SU-DHL-6 (cell line): ENCODE results near the gene NMT1.
"Not testable (repeated sequence)": the region's sequence is repeated elsewhere in the genome, so short reads cannot be mapped to it uniquely, and the experiment has no call there.

Source experiments
- CTCF ChIP-seq: fragments of 200-600 bp; sonication (generic); IDR thresholded peaks from one replicate; pipeline ENCODE4 v1.5.1; 2017; ENCODE audit warnings: antibody characterized with exemption, mild to moderate bottlenecking, low read length, moderate library complexity; ENCODE audit not compliant: insufficient read depth, poor library complexity, severe bottlenecking
- EZH2phosphoT487 ChIP-seq: fragments of 200-600 bp; sonication (generic), shearing (Covaris generic); conservative IDR thresholded peaks from 2 replicates; pipeline ENCODE4 v1.6.1; 2018; ENCODE audit warnings: mild to moderate bottlenecking, antibody characterized with exemption, low read length, moderate library complexity, mixed read lengths

GRCh38 chr17:45051720-45052051 is 9.4 kb upstream of the NMT1 start:
- not testable (repeated sequence) for TF ChIP-seq CTCF, EZH2phosphoT487
